22Rv1 (cell line): ENCODE results near the gene DNAJC16.

Experiments used
- H3K27ac ChIP-seq: fragments of 450-650 bp; 2 replicates; pipeline ENCODE4 v1.5.1; 2017
- CTCF ChIP-seq: fragments of 450-650 bp; IDR thresholded peaks from 2 replicates; pipeline ENCODE4 v1.5.1; 2017; ENCODE audit warnings: mild to moderate bottlenecking
- ZFX ChIP-seq: fragments of 450-650 bp; IDR thresholded peaks from 2 replicates; pipeline ENCODE4 v1.6.1; 2017; ENCODE audit warnings: antibody characterized with exemption, borderline replicate concordance

The DNAJC16 gene

DNA sequence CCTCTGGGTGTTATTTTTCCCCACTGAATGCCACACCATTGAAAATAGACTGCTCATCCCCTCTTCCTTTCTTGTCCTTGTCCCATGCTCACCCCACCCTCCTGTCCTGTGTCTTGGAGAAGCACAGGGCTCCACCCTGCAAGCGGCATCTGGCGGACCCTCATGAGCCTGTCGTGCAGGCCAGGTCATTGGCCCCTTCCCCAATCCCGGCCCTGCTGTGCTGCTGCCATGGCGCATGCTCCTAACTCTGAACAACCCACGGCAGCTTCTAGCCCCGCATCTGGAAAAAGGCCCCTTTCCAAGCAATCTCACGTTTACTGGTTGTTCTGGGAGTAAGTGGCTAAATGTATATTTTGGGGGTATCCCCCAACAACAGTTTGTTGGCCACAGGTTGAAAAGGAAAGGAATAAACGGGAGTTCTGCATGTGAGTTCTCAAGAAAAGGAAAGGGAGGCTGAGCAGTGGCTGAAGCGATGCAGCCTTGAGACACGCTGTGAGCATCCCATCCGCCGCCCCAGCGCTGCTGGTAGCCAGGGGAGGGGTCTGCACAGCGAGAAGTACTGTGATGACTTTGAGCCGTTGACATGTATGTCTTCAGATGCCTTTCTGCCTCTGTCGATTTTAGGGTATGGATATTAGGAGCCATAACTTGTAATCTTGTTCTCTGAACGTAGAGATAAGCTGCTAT, 41.9 kb downstream of the DNAJC16 start:
- no peak for TF ChIP-seq CTCF
- no peak for TF ChIP-seq ZFX
- H3K27ac ChIP-seq, result no peak overlapping the region

- TF ChIP-seq CTCF (no peak), ZFX (no peak)
- no peak overlapping the region for H3K27ac ChIP-seq
Observed at GRCh38 chr1:15570861-15571260, 44.2 kb downstream of the DNAJC16 start.

DNA sequence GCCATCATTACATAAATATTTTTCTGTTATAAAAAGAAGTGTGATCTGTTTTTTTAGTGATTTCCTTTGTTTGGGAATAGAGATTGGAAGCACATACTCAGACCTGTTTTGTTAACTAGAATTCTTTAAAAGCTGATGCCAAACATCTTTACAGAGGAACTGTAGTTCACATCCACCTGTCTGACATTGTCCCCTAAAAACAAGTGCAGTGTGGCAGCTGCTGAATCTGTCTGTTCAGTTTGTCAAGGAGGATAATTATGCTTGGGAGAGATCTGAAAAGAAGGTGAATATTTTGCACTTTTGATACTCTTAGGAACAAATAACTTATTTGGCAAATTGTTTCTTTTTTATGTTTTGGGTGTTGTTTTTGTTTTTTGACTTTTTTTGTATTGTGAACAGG, 44.6 kb downstream of the DNAJC16 start:
- H3K27ac ChIP-seq, result no peak overlapping the region
- no peak for TF ChIP-seq CTCF
- TF ChIP-seq ZFX, result no peak

DNA sequence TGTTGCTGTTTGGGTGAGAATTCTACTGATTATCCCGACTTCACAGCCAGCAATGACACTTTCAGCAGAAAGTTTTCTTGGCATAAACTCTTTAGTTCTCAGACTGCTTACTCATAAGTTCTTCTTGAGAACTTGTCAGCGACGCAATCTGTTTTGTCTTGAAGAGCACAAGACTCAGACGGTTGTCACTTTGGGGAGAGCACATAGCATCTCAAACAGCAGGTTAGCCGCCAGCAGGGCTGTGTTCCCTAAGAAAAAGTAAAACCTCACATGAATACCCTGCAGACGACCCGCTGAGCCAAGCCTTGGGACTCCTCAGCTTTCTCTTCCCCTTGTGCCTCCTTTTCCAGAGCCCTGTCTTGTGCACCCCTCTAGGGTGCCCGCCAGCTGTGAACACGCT, 46.8 kb downstream of the DNAJC16 start:
- TF ChIP-seq CTCF, result no peak
- no peak for TF ChIP-seq ZFX
- no peak overlapping the region for H3K27ac ChIP-seq

DNA sequence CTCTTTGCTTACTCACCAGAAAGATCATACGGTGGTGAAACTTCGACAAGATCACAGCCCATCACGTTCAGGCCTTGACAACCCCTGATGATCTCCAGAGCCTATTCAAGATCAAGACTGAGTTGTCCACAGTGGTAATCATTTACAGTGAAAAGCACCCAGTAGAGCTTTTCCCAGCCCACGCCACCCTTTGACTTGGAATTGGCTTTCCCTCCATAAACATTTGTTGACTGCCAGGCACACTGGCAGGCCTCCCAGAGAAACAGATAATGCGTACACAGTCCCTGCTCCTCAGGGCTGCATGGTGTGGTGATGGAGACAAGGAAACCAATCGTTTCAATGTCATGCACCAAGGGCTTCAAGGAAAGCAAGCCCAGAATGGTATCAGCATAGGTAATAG, 48.1 kb downstream of the DNAJC16 start:
- H3K27ac ChIP-seq, result 0 out of 2 replicates have a peak overlapping the region, but pooled peaks have one; percentile 22
- TF ChIP-seq ZFX (no peak), CTCF (no peak)

- no peak overlapping the region for H3K27ac ChIP-seq
- TF ChIP-seq ZFX (no peak), CTCF (no peak)
Observed at GRCh38 chr1:15575549-15576150, 49.0 kb downstream of the DNAJC16 start.

DNA sequence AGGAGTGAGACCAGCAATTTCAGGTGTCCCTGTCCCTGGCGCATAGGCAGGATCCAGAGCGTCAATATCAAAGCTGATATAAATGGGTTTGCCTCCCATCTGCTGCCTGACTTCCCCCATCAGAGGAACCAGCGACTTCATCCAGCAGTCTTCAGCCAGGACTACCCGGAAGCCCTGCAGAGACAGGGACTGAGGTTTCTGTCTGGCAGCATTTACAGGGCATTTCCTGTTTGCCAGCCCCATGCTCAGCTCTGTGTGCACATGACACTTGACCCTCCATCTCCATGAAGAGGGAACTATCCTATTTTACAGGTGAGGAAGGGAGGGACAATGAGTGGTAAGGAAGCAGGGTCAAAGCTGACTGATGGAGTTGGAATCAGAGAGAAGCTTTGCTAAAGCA, 51.0 kb downstream of the DNAJC16 start:
- TF ChIP-seq CTCF, result no peak
- no peak for TF ChIP-seq ZFX
- H3K27ac ChIP-seq, result no peak overlapping the region
